HCT116 (cell line): ENCODE measurements around the gene AP1S1. TPM values are rescaled to one million over a fixed set of nuclear protein-coding genes. Genes with fewer than 3 reads are reported as not detected.

ENCODE experiments used
- ATAC-seq: fragments of 200-7000 bp; cut with Tn5 transposase; 2 replicates; pipeline ENCODE4 v1.9.1; 2020; ENCODE audit warnings: mild to moderate bottlenecking, moderate library complexity
- BruUV-seq: library from RNA; stranded (reverse); fragments of 400-500 nt; replicated peaks from 2 replicates; lab custom pipeline; 2021; lab: Mats Ljungman, UMichigan
- CTCF ChIA-PET: fragments of 300-600 bp; sonication (Branson Sonifier 250); formaldehyde crosslinking; loops from one replicate; lab custom pipeline; 2021; ENCODE audit warnings: antibody characterized with exemption; lab: Charles Lee
- POLR2A ChIA-PET: fragments of 300-600, 350-600 bp; sonication (Branson Sonifier 250); formaldehyde crosslinking; loops from one replicate; lab custom pipeline; 2021; ENCODE audit warnings: antibody characterized with exemption; lab: Charles Lee
- RAD21 ChIA-PET, 2 experiments: fragments of 300-600 bp; sonication (Branson Sonifier 250); formaldehyde crosslinking; loops; one replicate each; lab custom pipeline; 2023; ENCODE audit warnings: low total read pairs in 2 of 2; ENCODE audit not compliant: uncharacterized antibody in 2 of 2, unreplicated experiment in 2 of 2, low non-redundant PET in 1 of 2; lab: Charles Lee
- DNase-seq: peaks from one replicate; pipeline ENCODE4 v3.0.0-alpha.2; 2010; ENCODE audit warnings: low read depth, low spot score
- H2AFZ ChIP-seq: fragments of 200-600 bp; shearing (Covaris generic), sonication (generic); 2 replicates; pipeline ENCODE4 v1.6.1; 2017; ENCODE audit warnings: low read depth, mixed run types, mixed read lengths, antibody characterized with exemption, low read length; ENCODE audit not compliant: poor library complexity, severe bottlenecking
- H3K27ac ChIP-seq: 2 replicates; pipeline ENCODE4 v1.5.1; 2012; ENCODE audit warnings: low read depth, low read length
- H3K27me3 ChIP-seq: fragments of 200-600 bp; sonication (generic); 2 replicates; pipeline ENCODE4 v1.6.1; 2016; ENCODE audit warnings: mixed run types, low read length, mixed read lengths; ENCODE audit not compliant: insufficient read depth
- H3K36me3 ChIP-seq, 2 experiments: fragments of 200-500 bp in 1 of 2; fragments of 200-600 bp in 1 of 2; sonication (Bioruptor generic) in 1 of 2; sonication (generic) in 1 of 2; 2 replicates each; pipeline versions ENCODE4 v1.5.1 to v1.6.1; 2014 to 2016; ENCODE audit warnings: low read length in 2 of 2, inconsistent platforms in 1 of 2, mixed read lengths in 1 of 2, mixed run types in 1 of 2; ENCODE audit not compliant: insufficient read depth in 2 of 2, control insufficient read depth in 1 of 2
- H3K4me1 ChIP-seq, 2 experiments: fragments of 200-600 bp in 1 of 2; sonication (generic) in 1 of 2; 2 replicates each; pipeline versions ENCODE4 v1.5.1 to v1.6.1; 2012 to 2017; ENCODE audit warnings: low read length in 2 of 2, inconsistent platforms in 1 of 2, mild to moderate bottlenecking in 1 of 2, mixed read lengths in 1 of 2, mixed run types in 1 of 2, moderate library complexity in 1 of 2; ENCODE audit not compliant: insufficient read depth in 2 of 2, control insufficient read depth in 1 of 2
- H3K4me2 ChIP-seq: fragments of 200-600 bp; sonication (generic); 2 replicates; pipeline ENCODE4 v1.6.1; 2017; ENCODE audit warnings: mixed run types, low read length, mixed read lengths
- H3K4me3 ChIP-seq, 2 experiments: fragments of 200-600 bp in 1 of 2; sonication (generic) in 1 of 2; replicated peaks in 1 of 2; 2 replicates each; pipeline ENCODE4 v1.5.1; 2011 to 2016; ENCODE audit warnings: low read length in 2 of 2, control low read depth in 1 of 2, low read depth in 1 of 2, mild to moderate bottlenecking in 1 of 2, mixed read lengths in 1 of 2, mixed run types in 1 of 2
- H3K79me2 ChIP-seq: fragments of 200-600 bp; sonication (generic); 2 replicates; pipeline ENCODE4 v1.6.1; 2017; ENCODE audit warnings: mild to moderate bottlenecking, mixed run types, low read length, moderate library complexity, mixed read lengths; ENCODE audit not compliant: insufficient read depth
- H3K9ac ChIP-seq: fragments of 200-600 bp; sonication (generic); 2 replicates; pipeline ENCODE4 v1.6.1; 2016; ENCODE audit warnings: low read length, mixed read lengths
- H3K9me2 ChIP-seq: fragments of 200-600 bp; sonication (generic), shearing (Covaris generic); 2 replicates; pipeline ENCODE4 v1.6.1; 2017; ENCODE audit warnings: mixed run types, mild to moderate bottlenecking, moderate library complexity; ENCODE audit not compliant: insufficient read depth
- H3K9me3 ChIP-seq, 2 experiments: fragments of 200-500 bp in 1 of 2; fragments of 200-600 bp in 1 of 2; sonication (Bioruptor generic) in 1 of 2; sonication (generic) in 1 of 2; 2 replicates each; pipeline ENCODE4 v1.6.1; 2014 to 2017; ENCODE audit warnings: low read length in 2 of 2, mixed read lengths in 2 of 2, inconsistent platforms in 1 of 2, low read depth in 1 of 2, mild to moderate bottlenecking in 1 of 2, mixed run types in 1 of 2, moderate library complexity in 1 of 2; ENCODE audit not compliant: control insufficient read depth in 1 of 2, insufficient read depth in 1 of 2
- H4K20me1 ChIP-seq: fragments of 200-600 bp; sonication (generic), shearing (Covaris generic); 2 replicates; pipeline ENCODE4 v1.6.1; 2017; ENCODE audit warnings: mixed run types, mild to moderate bottlenecking, moderate library complexity; ENCODE audit not compliant: insufficient read depth
- CEBPB ChIP-seq: IDR thresholded peaks from 2 replicates; pipeline ENCODE4 v1.6.1; 2012; ENCODE audit warnings: low read depth
- EGR1 ChIP-seq: IDR thresholded peaks from 2 replicates; pipeline ENCODE4 v1.6.1; 2012; ENCODE audit warnings: low read depth
- EZH2 ChIP-seq: fragments of 200-600 bp; sonication (generic); IDR thresholded peaks from 2 replicates; pipeline ENCODE4 v1.6.1; 2017; ENCODE audit warnings: antibody characterized with exemption, mixed run types
- EZH2phosphoT487 ChIP-seq: fragments of 200-600 bp; IDR thresholded peaks from 2 replicates; pipeline ENCODE4 v1.6.1; 2018; ENCODE audit warnings: antibody characterized with exemption, borderline replicate concordance
- FOSL1 ChIP-seq: IDR thresholded peaks from 2 replicates; pipeline ENCODE4 v1.6.1; 2012; ENCODE audit warnings: low read depth
- POLR2AphosphoS5 ChIP-seq: IDR thresholded peaks from 2 replicates; pipeline ENCODE4 v1.6.1; 2011; ENCODE audit warnings: mild to moderate bottlenecking, low read depth, low read length, moderate library complexity
- SP1 ChIP-seq: IDR thresholded peaks from 2 replicates; pipeline ENCODE4 v1.6.1; 2012; ENCODE audit warnings: low read depth
- YY1 ChIP-seq: IDR thresholded peaks from 2 replicates; pipeline ENCODE4 v1.6.1; 2011; ENCODE audit warnings: low read length, low read depth, moderate library complexity, mild to moderate bottlenecking; ENCODE audit not compliant: insufficient replicate concordance; ENCODE audit errors: extremely low read depth
- ZFX ChIP-seq: fragments of 450-650 bp; IDR thresholded peaks from 2 replicates; pipeline ENCODE4 v1.6.1; 2017
- intact Hi-C: fragments of 100-400 bp; cut with micrococcal nuclease; formaldehyde crosslinking; loops from 2 replicates; pipeline ENCODE4 v1.10.0; 2022
- total RNA-seq: library from RNA; stranded (reverse); gene quantifications from one replicate; pipeline ENCODE4 v1.2.1, GENCODE V29; 2021; ENCODE audit not compliant: unreplicated experiment
- TF ChIP-seq, protein P1 (sequence below): IDR thresholded peaks from 2 replicates; pipeline ENCODE4 v1.6.1; 2011; ENCODE audit warnings: mild to moderate bottlenecking, low read length, moderate library complexity; ENCODE audit not compliant: insufficient replicate concordance; ENCODE audit errors: extremely low read depth
- TF ChIP-seq, protein P2 (sequence below): IDR thresholded peaks from 2 replicates; pipeline ENCODE4 v1.6.1; 2012; ENCODE audit warnings: low read depth
- TF ChIP-seq, protein P3 (sequence below): IDR thresholded peaks from 2 replicates; pipeline ENCODE4 v1.6.1; 2012

AP1S1 gene
- total RNA-seq, 1 experiment from 2014 or later = 130 TPM

DNA sequence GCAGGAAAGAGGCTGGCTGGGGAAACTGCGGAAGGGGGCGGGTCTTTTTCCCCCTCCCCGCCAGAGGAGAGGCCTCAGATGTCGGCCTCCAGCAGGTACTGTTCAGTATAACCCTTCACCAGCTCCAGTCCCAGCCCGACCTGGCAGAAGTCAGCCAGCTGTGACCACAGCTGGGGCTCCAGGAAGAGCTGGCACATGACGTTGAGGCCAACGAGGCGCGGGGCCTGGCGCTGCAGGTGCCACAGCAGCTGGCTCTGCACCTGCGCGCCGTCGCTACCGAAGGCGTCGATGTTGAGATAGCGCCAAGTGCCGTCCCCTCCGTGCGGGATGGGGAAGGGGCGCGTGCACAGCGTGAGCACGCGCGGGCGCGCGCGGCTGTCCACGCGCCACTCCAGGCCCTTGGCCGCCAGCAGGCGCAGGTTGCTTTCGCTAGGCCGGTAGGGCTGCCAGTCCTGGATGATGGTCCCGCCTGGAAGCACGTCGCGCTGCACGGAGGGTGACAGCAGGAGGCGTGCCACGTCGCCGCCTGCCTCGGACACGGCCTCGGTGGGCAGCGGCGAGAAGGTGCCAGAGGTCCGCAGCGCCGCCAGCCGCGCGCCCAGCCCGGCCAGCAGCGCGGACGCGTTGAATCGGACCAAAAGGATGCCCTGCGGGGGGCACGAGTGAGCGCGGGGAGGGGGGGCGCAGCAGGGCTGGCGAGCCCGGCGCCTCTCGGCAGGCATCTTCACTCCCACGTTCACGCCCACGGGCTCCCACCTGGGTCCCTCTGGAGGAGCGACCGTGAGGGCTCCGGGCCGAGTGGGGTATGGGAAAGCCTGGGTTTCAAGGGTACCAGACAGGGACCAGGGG, 18.0 kb downstream of the AP1S1 start:
- no peak for DNase-seq
- POLR2A ChIA-PET = interaction anchor here (1.1 kb wide), 1 partner anchor 9 kb away, joined by 3 read pairs; no protein-coding TSS in a partner anchor
- peak overlapping the region; percentile 97 for H3K4me2 ChIP-seq
- no TSS peak for BruUV-seq
- H4K20me1 ChIP-seq = no peaks in the 10 kb centered on the region
- RAD21 ChIA-PET = no interaction called here
- no peak for TF ChIP-seq YY1
- TF ChIP-seq ZFX = no peak
- TF ChIP-seq, protein P1, sequence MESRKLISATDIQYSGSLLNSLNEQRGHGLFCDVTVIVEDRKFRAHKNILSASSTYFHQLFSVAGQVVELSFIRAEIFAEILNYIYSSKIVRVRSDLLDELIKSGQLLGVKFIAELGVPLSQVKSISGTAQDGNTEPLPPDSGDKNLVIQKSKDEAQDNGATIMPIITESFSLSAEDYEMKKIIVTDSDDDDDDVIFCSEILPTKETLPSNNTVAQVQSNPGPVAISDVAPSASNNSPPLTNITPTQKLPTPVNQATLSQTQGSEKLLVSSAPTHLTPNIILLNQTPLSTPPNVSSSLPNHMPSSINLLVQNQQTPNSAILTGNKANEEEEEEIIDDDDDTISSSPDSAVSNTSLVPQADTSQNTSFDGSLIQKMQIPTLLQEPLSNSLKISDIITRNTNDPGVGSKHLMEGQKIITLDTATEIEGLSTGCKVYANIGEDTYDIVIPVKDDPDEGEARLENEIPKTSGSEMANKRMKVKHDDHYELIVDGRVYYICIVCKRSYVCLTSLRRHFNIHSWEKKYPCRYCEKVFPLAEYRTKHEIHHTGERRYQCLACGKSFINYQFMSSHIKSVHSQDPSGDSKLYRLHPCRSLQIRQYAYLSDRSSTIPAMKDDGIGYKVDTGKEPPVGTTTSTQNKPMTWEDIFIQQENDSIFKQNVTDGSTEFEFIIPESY = no peak
- TF ChIP-seq, protein P2, sequence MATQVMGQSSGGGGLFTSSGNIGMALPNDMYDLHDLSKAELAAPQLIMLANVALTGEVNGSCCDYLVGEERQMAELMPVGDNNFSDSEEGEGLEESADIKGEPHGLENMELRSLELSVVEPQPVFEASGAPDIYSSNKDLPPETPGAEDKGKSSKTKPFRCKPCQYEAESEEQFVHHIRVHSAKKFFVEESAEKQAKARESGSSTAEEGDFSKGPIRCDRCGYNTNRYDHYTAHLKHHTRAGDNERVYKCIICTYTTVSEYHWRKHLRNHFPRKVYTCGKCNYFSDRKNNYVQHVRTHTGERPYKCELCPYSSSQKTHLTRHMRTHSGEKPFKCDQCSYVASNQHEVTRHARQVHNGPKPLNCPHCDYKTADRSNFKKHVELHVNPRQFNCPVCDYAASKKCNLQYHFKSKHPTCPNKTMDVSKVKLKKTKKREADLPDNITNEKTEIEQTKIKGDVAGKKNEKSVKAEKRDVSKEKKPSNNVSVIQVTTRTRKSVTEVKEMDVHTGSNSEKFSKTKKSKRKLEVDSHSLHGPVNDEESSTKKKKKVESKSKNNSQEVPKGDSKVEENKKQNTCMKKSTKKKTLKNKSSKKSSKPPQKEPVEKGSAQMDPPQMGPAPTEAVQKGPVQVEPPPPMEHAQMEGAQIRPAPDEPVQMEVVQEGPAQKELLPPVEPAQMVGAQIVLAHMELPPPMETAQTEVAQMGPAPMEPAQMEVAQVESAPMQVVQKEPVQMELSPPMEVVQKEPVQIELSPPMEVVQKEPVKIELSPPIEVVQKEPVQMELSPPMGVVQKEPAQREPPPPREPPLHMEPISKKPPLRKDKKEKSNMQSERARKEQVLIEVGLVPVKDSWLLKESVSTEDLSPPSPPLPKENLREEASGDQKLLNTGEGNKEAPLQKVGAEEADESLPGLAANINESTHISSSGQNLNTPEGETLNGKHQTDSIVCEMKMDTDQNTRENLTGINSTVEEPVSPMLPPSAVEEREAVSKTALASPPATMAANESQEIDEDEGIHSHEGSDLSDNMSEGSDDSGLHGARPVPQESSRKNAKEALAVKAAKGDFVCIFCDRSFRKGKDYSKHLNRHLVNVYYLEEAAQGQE = no peak
- TF ChIP-seq POLR2AphosphoS5 = no peak
- TF ChIP-seq FOSL1 = no peak
- no peak for TF ChIP-seq EZH2phosphoT487
- TF ChIP-seq, protein P3, sequence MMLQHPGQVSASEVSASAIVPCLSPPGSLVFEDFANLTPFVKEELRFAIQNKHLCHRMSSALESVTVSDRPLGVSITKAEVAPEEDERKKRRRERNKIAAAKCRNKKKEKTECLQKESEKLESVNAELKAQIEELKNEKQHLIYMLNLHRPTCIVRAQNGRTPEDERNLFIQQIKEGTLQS = no peak
- no peak for TF ChIP-seq CEBPB
- TF ChIP-seq SP1 = no peak
- TF ChIP-seq EGR1 = no peak
- no peak for TF ChIP-seq EZH2
- peak overlapping the region; percentile 49 to 63 for H3K4me3 ChIP-seq
- no peaks in the 10 kb centered on the region for H3K79me2 ChIP-seq
- intact Hi-C loops = no loop called here
- H3K9me3 ChIP-seq = no peaks in the 10 kb centered on the region
- ATAC-seq = no peak
- no peak overlapping the region; the same call in 1 of the 2 replicates for H3K27ac ChIP-seq
- CTCF ChIA-PET = interaction anchor here (1.4 kb wide), 1 partner anchor 111 kb away, joined by 4 read pairs; no protein-coding TSS in a partner anchor
- peaks cover 38 to 63% of the 10 kb centered on the region in 2 experiments for H3K4me1 ChIP-seq
- H3K27me3 ChIP-seq = no peaks in the 10 kb centered on the region
- H3K9me2 ChIP-seq = no peaks in the 10 kb centered on the region
- H3K9ac ChIP-seq = peak overlapping the region; percentile 72
- no peaks in the 10 kb centered on the region for H3K36me3 ChIP-seq
- H2AFZ ChIP-seq = no peak overlapping the region
